GM19351 (cell line): ENCODE data around the gene KCNMA1.

Experiments used
- ATAC-seq: cut with Tn5 transposase; IDR thresholded peaks from one replicate; pipeline ENCODE4 v1.9.1; 2021; ENCODE audit warnings: mild to moderate bottlenecking, moderate library complexity; ENCODE audit not compliant: unreplicated experiment

Gene KCNMA1

DNA sequence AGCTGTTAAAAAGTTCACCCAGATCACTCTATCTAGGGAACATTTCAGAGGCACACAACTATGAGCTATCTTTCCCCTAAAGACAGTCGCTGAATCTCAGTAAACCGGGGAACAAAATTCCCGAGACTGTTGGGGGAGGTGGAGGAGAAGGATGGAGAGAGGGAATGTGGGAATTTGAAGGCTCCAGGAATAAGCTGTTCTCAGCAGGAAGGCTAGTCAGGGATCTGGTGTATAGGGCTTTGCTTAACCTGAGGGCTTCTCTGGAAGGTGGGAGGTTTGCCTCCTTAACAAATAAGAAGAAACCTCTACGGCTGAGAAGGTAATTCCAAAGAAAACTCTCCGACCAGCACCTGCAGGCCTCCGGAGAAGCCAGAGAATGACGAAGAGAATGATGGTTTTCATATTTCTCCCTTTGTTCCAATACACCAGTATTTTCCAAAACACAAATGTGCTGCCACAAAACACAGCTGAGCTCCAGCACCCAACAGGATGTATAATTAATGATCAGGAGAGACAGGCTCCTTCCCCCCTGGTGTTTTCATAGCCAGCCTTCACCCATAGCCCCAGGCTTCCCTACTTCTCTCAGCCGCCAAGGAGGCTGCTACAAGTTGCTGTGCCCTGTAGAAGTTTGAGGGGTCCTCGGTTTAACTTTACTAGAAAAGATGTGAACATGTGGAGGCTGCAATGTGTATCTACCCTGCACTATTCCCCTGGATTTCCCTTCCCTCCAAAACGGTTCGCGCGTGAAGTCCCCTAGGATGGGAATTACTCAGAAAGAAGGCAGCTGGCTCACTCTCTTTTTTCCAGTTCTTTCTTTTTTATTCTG is 2.0 kb downstream of the KCNMA1 start:
- ATAC-seq, result no peak

GRCh38 chr10:77634939-77635338 is 2.7 kb downstream of the KCNMA1 start:
- ATAC-seq, result no peak

GRCh38 chr10:77633376-77633775 is 4.2 kb downstream of the KCNMA1 start:
- ATAC-seq, result no peak

- no peak for ATAC-seq
Measured at GRCh38 chr10:77631241-77631640, 6.4 kb downstream of the KCNMA1 start.

DNA sequence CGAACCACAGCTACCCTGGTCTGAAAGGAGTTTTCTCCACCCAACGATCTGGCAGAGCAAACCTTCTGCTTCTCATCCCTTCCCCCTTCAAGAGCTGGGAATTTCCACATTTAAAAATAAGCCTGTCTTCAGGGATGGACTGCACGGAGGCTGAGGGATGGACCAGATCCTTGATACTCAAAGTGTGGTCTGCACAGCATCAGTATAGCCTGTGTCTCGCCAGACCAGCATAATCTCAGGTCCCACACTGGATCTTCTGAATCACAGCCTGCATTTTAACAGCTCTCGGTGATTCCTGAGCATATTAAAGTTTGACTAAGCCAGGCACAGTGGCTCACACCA is 7.1 kb downstream of the KCNMA1 start:
- no peak for ATAC-seq

- no peak for ATAC-seq
Measured at GRCh38 chr10:77629775-77630506, 7.7 kb downstream of the KCNMA1 start.

DNA sequence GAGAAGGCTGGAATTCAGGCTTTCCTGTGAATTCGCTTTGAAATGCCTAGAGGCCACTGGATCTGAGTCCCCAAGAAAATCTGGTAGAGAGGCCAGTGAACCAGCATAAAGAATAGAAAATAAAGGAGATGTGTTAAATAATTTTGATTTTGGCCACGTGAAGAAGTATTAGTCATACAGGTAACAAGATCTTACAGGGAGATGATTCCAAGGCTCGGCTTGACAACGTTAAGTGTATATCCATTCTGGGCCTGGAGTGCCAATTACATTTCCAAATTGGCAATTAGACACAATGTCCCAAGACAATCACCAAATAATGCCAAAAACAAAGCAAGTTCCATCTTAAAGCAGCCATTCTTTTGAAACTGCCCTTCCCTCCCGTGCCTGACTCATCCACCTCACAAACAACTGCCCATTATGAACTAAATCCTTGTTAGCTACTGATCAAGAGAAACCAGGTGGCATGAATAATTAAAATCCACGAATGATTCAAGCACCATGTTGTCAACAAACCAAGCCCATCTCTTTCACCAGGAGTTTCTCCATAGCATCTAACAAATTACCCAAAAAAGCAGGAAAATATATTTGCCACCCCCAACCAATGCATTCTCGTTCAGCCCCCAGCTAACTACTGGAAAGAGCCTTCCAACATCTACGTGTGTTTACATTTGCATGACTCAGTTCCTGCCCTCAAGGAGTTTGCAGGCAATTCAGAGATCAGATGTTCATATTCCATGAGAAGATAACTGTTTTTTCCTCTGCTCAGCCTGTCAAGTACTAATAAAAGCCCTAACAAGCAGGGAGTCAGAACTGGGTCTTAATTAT is 8.5 kb downstream of the KCNMA1 start:
- ATAC-seq, result no peak

GRCh38 chr10:77626266-77626935 is 11.2 kb downstream of the KCNMA1 start:
- ATAC-seq, result no peak

DNA sequence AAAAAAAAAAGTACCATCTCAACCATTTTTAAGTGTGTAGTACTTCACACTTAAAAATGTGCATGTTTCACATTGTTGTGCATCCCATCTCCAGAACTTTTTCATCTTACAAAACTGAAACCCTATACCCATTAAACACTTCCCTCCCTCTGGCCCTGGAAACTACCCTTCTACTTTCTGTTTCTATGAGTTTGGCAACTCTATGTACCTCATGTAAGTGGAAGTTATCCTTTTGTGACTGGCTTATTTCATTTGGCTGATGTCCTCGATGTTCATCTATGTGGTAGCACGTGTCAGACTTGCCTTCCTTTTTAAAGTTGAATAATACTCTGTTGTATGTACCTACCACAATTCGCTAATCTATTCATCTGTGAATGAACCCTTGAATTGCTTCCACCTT is 12.2 kb downstream of the KCNMA1 start:
- ATAC-seq, result no peak

- ATAC-seq, result peak; percentile 81
Measured at GRCh38 chr10:77622889-77623291, 14.7 kb downstream of the KCNMA1 start.

DNA sequence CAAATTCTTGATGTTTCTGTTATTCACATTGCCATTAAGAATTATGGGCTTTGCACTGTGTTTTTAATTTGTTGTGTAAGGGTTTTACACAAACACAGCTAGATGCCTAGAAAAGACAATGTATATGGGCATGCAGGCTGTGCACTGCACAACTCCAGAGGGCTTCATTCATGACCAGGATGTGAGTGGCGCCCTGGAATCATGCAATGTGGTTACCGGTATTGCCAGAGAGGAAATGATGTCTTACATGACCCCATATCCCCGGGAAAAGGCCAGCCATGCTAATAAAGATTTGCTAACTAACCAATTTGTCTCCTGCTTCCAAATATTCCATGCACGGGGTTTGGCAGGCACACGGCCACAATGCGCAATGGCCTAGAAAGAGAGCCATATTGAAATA is 16.9 kb downstream of the KCNMA1 start:
- no peak for ATAC-seq

- ATAC-seq, result no peak
Measured at GRCh38 chr10:77619964-77620703, 17.5 kb downstream of the KCNMA1 start.

- no peak for ATAC-seq
Measured at GRCh38 chr10:77618117-77618516, 19.5 kb downstream of the KCNMA1 start.

DNA sequence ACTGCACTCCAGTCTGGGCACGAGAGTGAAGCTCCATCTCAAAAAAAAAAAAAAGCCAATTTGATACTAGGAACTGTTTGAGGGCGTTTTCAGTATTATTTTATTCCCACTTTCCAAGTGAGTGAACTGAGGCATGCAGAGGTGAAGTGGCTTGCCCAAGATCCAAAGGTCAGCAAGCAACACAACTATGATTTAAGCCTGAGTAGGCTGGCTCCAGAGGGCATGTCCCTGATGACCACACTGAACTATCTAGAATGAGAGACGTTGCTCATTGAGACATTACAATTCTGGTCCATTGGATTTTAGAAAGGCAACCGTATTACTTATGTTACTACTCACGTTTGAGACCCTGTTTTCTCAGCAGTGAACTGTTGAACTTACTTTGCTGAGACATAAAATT is 20.8 kb downstream of the KCNMA1 start:
- no peak for ATAC-seq

DNA sequence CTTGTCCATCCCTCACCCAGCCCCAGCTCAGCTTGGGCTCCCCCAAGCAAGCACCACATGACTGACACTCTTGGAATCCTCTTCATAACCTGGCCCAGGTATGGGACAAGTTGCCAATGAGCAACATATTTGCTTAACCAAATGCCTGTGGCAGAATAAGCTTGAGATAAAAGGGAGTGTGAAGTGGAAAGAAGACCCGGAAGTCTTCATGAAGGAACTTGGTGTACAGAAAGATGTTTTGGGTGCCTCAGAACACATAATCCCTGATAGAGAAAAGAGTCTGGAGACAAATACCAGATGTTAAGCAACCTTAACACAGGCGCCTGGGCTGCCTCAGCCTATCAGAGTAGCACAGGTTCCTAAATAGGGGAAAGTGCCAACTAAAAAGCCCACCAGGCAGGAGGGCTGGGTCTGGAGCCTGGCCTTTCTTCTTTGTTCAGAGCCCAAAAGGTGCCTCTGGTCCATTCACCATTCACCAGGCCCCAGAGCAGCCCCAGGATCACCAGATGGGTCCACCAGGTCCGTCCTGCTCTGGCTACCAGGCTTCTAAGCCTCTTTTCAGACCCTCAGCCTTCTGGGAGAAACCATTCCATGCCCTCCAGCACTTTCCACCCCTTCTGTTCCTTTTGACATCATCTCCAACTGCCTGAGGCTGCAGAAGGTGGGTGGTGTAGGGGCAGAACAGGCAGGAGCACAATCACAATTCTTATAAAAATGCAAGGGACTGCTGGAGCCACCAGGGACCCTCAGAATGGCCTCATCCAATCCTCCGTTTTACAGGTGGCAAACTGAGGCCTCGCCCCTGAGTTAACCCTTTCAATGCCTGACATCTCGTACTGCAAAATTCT is 22.6 kb downstream of the KCNMA1 start:
- ATAC-seq, result no peak

DNA sequence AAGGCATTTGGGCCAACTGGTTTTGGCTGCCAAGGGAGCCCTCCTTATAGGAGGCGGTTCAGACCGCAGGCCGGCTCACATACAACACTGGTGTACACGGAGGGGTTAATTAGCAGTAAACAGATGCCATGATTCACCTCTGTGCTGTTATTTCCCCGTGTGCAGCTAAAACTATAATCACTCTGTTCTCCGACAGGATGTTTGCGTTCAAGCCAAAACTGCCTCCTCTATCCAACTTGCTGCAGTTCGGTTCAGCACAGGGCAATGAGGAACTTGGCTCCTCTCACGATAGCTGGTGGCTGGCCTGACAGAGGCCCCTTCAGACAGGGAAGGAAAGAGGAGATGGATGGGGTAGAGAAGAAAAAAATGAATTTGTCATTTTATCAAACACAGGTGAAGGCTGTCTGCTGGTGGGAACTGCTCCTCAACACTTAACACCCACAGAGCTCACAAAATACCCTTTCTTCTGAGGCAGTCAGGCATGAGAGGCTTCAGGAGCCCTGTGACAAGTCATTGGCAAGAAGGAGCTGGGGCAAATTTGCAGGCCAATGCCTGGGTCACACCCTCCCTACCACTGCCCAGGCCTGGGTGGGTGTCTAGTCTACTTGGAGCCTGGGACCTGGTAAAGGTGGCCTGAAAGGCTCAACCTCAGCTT is 24.0 kb downstream of the KCNMA1 start:
- ATAC-seq, result no peak

GRCh38 chr10:77611670-77612069 is 25.9 kb downstream of the KCNMA1 start:
- no peak for ATAC-seq

GRCh38 chr10:77611221-77611620 is 26.4 kb downstream of the KCNMA1 start:
- no peak for ATAC-seq

- ATAC-seq, result peak; percentile 61
Measured at GRCh38 chr10:77609781-77610272, 27.8 kb downstream of the KCNMA1 start.
